ENCODE measurements around the gene RGS8.

Gene RGS8

DNA sequence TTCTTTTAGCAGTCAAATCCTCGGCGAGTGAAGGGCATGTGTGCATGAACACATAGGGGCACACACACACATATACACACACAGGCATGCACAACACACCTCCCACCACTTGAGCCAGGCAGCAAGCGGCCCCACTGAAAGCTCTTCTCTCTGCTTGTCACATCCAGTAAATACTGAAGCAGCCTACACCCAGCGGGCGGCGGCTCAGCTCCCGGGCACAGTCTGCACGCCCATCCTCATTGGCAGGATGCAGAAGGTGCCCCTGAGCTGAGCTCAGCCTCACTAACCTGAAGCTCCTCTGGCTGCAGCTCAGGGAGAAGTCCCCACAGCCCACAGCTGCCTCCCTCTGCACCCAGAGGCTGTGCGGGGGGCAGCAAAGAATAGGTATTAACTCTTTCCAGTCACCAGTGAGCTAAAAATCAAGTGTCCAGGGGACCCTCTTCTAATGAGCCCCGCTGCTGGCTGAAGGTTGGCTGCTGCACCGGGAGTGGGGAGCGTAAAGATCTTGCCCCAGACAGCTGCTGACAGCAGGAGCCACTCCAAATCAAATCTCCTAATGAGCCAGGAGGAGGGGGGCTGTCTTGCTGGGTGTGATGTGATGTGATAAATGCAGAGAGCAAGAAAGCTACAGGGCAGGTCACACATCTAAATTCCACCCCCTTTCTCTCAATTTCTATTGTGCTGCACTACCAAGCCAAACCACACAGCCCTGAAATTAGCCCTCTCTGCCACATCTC lies 12.5 kb downstream of the RGS8 start:
- no peak for DNase-seq (ENCODE audit: low read depth)

GRCh38 chr1:182670032-182670749 lies 14.2 kb downstream of the RGS8 start:
- no peak for DNase-seq (ENCODE audit: low read depth)

GRCh38 chr1:182669266-182669665 lies 15.1 kb downstream of the RGS8 start:
- DNase-seq (ENCODE audit: low read depth) = no peak

DNA sequence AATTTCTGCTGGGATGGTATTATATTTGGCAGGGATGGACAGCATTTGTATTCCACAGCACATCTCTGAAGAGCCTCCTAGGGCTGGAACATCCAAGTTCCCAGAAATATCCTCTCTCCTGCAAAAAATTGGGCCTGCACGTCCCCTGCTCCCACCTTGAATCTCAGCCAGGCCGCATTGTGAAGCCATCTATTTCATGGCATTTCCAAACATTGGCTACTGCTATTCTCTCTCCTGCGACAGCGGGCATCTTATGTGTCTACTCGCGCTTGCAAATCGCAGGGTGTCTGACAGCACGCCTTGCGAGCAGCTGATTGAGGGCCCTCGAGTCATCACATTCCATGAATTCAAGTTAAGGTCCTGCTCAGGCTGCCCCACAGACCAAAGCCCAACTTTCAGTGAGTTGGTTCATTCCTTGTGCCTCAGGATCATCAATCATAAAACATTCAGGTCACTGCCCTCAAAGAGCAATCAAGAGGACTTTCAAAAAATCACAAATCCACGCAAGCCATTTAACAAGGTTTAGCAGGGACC lies 15.8 kb downstream of the RGS8 start:
- no peak for DNase-seq (ENCODE audit: low read depth)

DNA sequence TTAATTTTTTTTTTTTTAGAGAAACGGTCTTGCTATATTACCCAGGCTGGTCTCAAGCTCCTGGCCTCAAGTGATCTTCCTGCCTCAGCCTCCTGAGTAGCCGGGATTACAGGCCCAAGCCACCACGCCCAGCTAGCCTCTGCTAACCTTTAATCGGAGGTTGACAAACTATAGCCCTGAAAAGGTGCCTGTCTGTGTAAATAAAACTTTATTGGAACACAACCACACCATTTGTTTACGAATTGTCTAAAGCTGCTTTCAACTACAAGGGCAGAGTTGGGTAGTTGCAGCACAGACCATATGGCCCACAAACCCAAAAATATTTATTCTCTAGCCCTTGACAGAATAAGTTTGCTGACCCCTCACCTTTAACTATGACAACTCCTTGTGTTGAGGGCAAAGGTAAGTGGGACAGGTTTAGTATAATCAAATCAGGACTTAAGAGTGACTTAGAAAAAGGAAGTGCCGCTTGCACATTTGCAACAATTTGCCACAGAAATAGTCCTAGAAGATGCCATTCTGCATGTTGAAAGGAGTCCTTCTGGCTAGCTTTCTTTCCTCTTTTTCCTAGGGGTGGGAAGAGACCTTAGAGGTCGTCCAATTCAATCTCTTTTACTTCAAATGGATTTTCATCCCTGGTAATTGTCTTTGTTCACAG lies 16.4 kb downstream of the RGS8 start:
- no peak for DNase-seq (ENCODE audit: low read depth)

GRCh38 chr1:182666706-182667105 lies 17.7 kb downstream of the RGS8 start:
- DNase-seq (ENCODE audit: low read depth) = no peak

GRCh38 chr1:182664296-182664695 lies 20.1 kb downstream of the RGS8 start:
- no peak for DNase-seq (ENCODE audit: low read depth)

- DNase-seq (ENCODE audit: low read depth) = no peak
Measured at GRCh38 chr1:182662956-182663355, 21.4 kb downstream of the RGS8 start.

GRCh38 chr1:182662121-182662890 lies 22.1 kb downstream of the RGS8 start:
- no peak for DNase-seq (ENCODE audit: low read depth)

DNA sequence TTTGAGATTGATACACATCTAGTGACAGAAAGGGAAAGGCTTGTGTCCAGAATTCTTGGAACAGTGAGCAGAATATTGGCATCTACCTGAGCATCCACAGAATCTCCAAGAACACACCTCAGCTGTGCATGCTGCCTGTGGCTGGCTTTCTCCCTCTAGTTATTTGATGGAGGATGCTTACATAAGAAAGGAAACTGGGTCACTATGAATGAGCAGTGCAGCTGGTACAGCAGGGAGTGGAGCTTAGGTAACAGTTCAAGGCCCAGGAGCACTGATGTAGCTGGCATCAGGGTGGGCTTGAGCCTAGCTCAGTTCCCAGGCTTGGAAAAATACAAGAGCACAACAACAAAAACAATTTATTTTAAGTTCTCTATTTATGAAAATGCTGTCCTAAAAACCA lies 26.3 kb downstream of the RGS8 start:
- no peak for DNase-seq (ENCODE audit: low read depth)

DNA sequence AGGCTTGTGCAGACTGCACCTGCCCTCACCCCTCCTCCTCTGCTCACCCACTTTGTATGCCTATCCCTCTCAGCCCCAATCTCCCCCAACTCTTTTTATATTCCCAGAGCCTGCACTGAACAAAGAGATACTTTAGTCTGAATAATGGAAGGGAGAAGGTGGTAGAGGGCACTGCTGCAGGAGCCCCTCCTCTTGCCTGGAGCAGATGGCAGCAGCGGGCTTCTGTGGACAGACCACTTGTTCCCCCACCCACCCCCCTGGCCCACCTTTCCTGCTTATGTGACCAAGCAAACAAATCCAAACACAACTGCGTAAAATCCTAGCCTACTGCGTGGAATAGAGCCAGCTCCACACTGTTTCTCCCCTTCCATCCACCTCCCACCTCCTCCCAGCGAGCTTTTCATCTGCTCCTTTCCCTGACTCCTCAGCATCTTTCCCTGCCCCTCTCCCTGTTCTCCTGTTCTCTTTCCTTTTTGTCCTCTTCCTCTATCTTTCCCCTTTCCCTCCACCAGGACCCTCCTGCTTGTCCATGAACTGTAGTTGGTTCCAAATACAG lies 27.5 kb downstream of the RGS8 start:
- no peak for DNase-seq (ENCODE audit: low read depth)

DNA sequence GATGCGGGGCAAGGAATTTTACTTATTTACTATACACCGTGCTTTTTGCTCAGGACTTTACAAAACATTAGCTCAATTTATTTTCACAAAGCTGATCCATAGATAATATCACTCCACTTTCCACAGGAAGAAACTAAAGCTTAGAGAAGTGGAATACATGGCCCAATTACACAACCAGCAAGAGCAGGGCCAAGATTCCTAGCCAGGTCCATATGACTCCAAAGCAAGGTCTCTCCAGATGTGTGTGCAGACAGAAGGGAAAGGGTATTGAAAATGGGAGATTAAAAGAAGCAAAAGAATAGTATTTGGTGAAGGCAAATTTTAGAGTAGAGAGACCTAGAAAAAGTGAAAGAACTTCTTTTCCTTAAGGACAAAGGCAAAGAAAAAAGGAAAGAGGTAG lies 30.4 kb downstream of the RGS8 start:
- DNase-seq (ENCODE audit: low read depth) = no peak

DNA sequence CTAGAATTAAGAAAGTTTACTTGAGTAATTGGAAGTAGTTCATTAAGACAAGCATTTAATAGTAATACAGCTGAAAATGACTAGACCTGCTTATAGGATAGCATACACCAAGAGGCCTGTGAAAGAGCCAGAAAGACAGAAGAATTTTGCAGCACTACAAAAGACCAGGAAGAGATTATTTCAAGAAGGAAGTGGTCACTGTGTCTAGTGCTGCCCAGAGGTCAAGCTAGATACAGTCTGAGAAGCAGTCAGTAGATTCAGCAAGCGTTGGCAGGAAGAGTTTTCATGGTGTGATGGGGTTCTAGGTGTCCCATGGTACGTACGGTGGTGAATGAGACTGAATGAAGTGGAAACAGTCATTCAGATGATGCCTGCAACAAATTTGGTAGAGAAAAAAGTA lies 31.5 kb downstream of the RGS8 start:
- peak; percentile 12 for DNase-seq (ENCODE audit: low read depth)

DNA sequence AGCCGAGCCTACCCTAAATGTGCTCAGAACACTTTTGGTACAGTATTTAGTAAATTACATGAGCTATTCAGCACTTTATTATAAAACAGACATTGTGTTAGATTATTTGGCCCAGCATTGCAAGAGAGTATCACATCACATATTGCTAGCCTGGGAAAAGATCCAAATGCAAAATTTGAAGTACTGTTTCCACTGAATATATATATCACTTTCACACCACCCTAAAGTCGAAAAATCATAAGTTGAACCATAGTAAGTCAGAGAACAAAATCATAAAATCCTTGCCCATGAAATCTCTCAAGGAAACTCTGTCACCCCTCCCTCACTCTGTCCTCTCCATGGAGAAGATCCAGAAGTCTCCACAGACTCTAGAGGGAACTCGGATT lies 33.1 kb downstream of the RGS8 start:
- no peak for DNase-seq (ENCODE audit: low read depth)

DNA sequence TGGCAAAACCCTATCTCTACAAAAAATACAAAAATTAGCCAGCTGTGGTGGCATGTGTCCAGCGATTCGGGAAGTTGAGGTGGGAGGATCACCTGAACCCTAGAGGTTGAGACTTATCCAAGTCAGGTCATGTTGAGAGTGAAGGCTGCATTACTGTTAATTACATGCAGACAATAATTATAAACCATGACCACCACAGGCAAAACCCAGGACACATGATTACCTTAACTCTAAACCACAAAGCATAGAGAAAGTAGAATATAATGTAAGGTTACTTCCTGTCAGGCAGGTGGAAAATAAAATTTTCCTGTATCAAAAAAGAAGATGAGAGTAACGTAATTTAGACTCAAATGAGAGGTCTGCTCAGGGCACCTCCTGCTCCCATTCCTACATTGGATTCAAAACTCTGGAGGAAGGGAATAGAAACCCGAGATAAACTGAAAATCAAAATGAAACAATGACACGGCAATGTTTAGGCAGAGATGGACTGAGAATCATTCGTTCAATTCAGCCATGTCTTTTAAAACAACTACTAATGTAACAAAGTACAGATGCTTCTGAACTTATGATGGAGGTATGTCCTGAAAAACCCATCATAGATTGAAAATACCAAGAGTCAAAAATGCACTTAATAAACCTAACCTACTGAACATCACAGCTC lies 33.6 kb downstream of the RGS8 start:
- DNase-seq (ENCODE audit: low read depth) = no peak

GRCh38 chr1:182649041-182649440 lies 35.3 kb downstream of the RGS8 start:
- DNase-seq (ENCODE audit: low read depth) = no peak

- no peak for DNase-seq (ENCODE audit: low read depth)
Measured at GRCh38 chr1:182646739-182647138, 37.6 kb downstream of the RGS8 start.

DNA sequence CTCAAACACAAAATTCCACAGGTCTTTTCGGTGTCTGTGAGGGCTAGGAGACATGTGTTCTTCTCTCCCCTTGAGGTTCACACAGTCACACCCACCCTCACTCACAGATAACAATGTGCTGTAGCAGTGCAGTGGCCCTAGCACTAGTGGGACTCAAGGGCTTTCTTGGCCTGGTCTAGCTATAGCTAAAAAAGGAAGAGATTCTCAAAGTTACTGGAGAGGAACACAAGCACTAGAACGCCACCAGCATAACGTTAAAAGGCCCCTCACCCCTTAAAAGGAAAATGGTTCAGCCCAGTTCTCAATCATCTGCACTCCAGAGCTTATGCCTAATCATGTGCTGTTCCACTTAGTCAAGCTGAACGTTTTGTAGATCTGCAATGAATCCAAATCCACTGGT lies 39.5 kb downstream of the RGS8 start:
- DNase-seq (ENCODE audit: low read depth) = no peak

- no peak for DNase-seq (ENCODE audit: low read depth)
Measured at GRCh38 chr1:182643699-182644098, 40.7 kb downstream of the RGS8 start.

DNA sequence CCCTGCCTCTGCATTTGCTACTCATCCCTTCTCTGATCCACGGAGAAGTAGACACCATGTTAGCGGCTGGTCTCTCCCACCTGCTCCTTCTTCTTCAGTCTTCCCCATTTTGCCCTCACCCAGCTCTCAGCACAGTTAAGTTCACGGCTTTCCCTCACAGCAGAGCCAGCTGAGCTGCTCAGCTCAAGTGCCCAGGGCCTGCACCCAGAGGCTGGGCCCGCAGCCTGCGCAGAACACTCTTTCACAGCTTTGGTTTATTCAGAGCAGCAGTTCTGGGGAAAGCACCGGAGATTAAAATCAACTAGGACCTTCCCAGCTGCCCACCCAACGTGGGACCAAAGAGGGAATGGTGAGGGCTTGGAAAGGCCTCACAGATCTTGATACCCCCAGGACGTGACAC lies 41.9 kb downstream of the RGS8 start:
- no peak for DNase-seq (ENCODE audit: low read depth)

GRCh38 chr1:182641561-182641960 lies 42.8 kb downstream of the RGS8 start:
- no peak for DNase-seq (ENCODE audit: low read depth)

All from CMK (cell line).